ENCODE data around the gene PTPRN2. TPM values are rescaled to one million over a fixed set of nuclear protein-coding genes. Genes with fewer than 3 reads are reported as not detected.

The PTPRN2 gene
- total RNA-seq, 1 experiment from 2014 or later, result 1.1 TPM

GRCh38 chr7:157495594-157495993 is 1092.0 kb downstream of the PTPRN2 start:
- Histone ChIP-seq H3K27me3 (ENCODE audit: control insufficient read depth, insufficient read depth, low read length) (peaks cover 5% of the 10 kb centered on the region; the same call in 1 of the 2 replicates), H3K27ac (ENCODE audit: low read length) (no peak overlapping the region), H3K36me3 (ENCODE audit: control insufficient read depth, insufficient read depth, low read length) (no peaks in the 10 kb centered on the region), H3K9me3 (ENCODE audit: control insufficient read depth, insufficient read depth, low read depth, low read length) (no peaks in the 10 kb centered on the region), H3K4me1 (ENCODE audit: control insufficient read depth, insufficient read depth, low read length) (no peaks in the 10 kb centered on the region), H3K4me3 (ENCODE audit: low read depth in 2 of 2, low read length in 2 of 2) (no peak overlapping the region)
- ATAC-seq (no peak), DNase-seq (ENCODE audit: low read depth, low spot score) (no peak)
- POLR2A ChIA-PET, result no interaction called here
- TF ChIP-seq SIN3A (IDR thresholded peaks at IDR 0.05; ENCODE audit: borderline replicate concordance, insufficient read depth, low read depth, low read length), result no peak
- no peak for TF ChIP-seq CTCF (IDR thresholded peaks at IDR 0.05)
- no peak for TF ChIP-seq REST (IDR thresholded peaks at IDR 0.05; ENCODE audit: insufficient read depth in 1 of 2, low read depth in 2 of 2, low read length in 1 of 2)
- no peak for TF ChIP-seq TCF7L2 (IDR thresholded peaks at IDR 0.05; ENCODE audit: low read depth, low read length)
- no peak for TF ChIP-seq POLR2AphosphoS5 (IDR thresholded peaks at IDR 0.05; ENCODE audit: low read depth, low read length)
- in situ Hi-C loops (cut with HindIII; ENCODE audit: low pct_unique_long_range_greater_than_20kb, low sequenced_read_pairs) (no loop called here), intact Hi-C loops (cut with micrococcal nuclease; ENCODE audit: unreplicated experiment) (no loop called here)
- BruUV-seq (replicated peaks), result no TSS peak
- CTCF ChIA-PET, result no interaction called here

- in situ Hi-C loops (cut with HindIII; ENCODE audit: low pct_unique_long_range_greater_than_20kb, low sequenced_read_pairs), result no loop called here
- TF ChIP-seq CTCF (IDR thresholded peaks at IDR 0.05) (no peak), REST (IDR thresholded peaks at IDR 0.05; ENCODE audit: insufficient read depth in 1 of 2, low read depth in 2 of 2, low read length in 1 of 2) (no peak), POLR2AphosphoS5 (IDR thresholded peaks at IDR 0.05; ENCODE audit: low read depth, low read length) (no peak), TCF7L2 (IDR thresholded peaks at IDR 0.05; ENCODE audit: low read depth, low read length) (no peak), SIN3A (IDR thresholded peaks at IDR 0.05; ENCODE audit: borderline replicate concordance, insufficient read depth, low read depth, low read length) (no peak)
- Histone ChIP-seq H3K27ac (ENCODE audit: low read length) (no peak overlapping the region), H3K27me3 (ENCODE audit: control insufficient read depth, insufficient read depth, low read length) (peaks cover 5% of the 10 kb centered on the region; the same call in 1 of the 2 replicates), H3K4me1 (ENCODE audit: control insufficient read depth, insufficient read depth, low read length) (no peaks in the 10 kb centered on the region), H3K36me3 (ENCODE audit: control insufficient read depth, insufficient read depth, low read length) (no peaks in the 10 kb centered on the region), H3K9me3 (ENCODE audit: control insufficient read depth, insufficient read depth, low read depth, low read length) (no peaks in the 10 kb centered on the region), H3K4me3 (ENCODE audit: low read depth in 2 of 2, low read length in 2 of 2) (no peak overlapping the region)
- ChIA-PET CTCF (no interaction called here), POLR2A (no interaction called here)
- no peak for ATAC-seq
- intact Hi-C loops (cut with micrococcal nuclease; ENCODE audit: unreplicated experiment), result no loop called here
- BruUV-seq (replicated peaks), result no TSS peak
- DNase-seq (ENCODE audit: low read depth, low spot score), result no peak
Observed at GRCh38 chr7:157495177-157495553, 1092.5 kb downstream of the PTPRN2 start.
